Chondrocyte (in vitro differentiated cells): Measurements from ENCODE around the gene WIPF1. TPM values are rescaled to one million over a fixed set of nuclear protein-coding genes. Genes with fewer than 3 reads are reported as not detected.

Experiments
- DNase-seq: peaks from one replicate; pipeline ENCODE4 v3.0.0; 2021; ENCODE audit warnings: mixed read lengths, low spot score
- H3K27ac Mint-ChIP-seq: one replicate; pipeline ENCODE4 v1.8.0; 2021; ENCODE audit warnings: mild to moderate bottlenecking, moderate library complexity, mixed read lengths; ENCODE audit not compliant: unreplicated experiment
- H3K27me3 Mint-ChIP-seq: 2 replicates; pipeline ENCODE4 v1.8.0; 2021; ENCODE audit warnings: low read depth, mixed read lengths
- H3K36me3 Mint-ChIP-seq: 2 replicates; pipeline ENCODE4 v1.8.0; 2021; ENCODE audit warnings: low read depth, mixed read lengths
- H3K4me1 Mint-ChIP-seq: 2 replicates; pipeline ENCODE4 v1.8.0; 2021; ENCODE audit warnings: low read depth, mild to moderate bottlenecking, mixed read lengths
- H3K4me3 Mint-ChIP-seq: one replicate; pipeline ENCODE4 v1.8.0; 2021; ENCODE audit warnings: mild to moderate bottlenecking, moderate library complexity, mixed read lengths; ENCODE audit not compliant: unreplicated experiment
- H3K9me3 Mint-ChIP-seq: 2 replicates; pipeline ENCODE4 v1.8.0; 2021; ENCODE audit warnings: low read depth, mixed read lengths
- total RNA-seq: library from RNA; stranded (reverse); gene quantifications from 3 replicates; pipeline ENCODE4 v1.2.1, GENCODE V29; 2021
- TF ChIP-seq, protein P1 (sequence below): fragments of 200-600 bp; sonication (generic); IDR thresholded peaks from 2 replicates; pipeline ENCODE4 v1.5.0; 2021; ENCODE audit warnings: antibody characterized with exemption, mild to moderate bottlenecking, moderate library complexity

Gene WIPF1
- total RNA-seq, 1 donor from 2014 or later: 60.0 TPM

DNA sequence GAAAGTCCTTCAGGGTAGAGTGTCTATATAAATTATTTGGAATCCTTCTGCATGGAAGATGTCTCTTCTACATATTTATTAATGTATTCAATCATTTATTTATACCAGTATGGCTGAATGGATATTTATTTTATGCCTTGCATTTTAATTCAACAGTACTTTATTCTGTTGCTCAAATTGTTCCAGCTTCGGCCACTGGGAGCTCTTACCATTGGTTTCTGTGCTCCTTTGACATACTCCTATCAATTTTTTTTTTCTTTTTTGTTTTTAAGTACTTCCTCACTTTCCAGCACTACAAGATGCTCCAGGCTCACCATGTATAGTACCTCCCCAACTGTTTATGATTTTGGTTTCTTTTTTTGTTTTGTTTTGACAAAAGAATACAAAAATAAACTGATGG lies 39.4 kb upstream of the WIPF1 start:
- Mint-ChIP-seq H3K4me1 (peaks cover 72% of the 10 kb centered on the region), H3K27me3 (no peaks in the 10 kb centered on the region), H3K4me3 (no peak overlapping the region), H3K9me3 (peaks cover 14% of the 10 kb centered on the region), H3K36me3 (peaks cover 5% of the 10 kb centered on the region), H3K27ac (peak overlapping the region; percentile 81)
- TF ChIP-seq, protein P1, sequence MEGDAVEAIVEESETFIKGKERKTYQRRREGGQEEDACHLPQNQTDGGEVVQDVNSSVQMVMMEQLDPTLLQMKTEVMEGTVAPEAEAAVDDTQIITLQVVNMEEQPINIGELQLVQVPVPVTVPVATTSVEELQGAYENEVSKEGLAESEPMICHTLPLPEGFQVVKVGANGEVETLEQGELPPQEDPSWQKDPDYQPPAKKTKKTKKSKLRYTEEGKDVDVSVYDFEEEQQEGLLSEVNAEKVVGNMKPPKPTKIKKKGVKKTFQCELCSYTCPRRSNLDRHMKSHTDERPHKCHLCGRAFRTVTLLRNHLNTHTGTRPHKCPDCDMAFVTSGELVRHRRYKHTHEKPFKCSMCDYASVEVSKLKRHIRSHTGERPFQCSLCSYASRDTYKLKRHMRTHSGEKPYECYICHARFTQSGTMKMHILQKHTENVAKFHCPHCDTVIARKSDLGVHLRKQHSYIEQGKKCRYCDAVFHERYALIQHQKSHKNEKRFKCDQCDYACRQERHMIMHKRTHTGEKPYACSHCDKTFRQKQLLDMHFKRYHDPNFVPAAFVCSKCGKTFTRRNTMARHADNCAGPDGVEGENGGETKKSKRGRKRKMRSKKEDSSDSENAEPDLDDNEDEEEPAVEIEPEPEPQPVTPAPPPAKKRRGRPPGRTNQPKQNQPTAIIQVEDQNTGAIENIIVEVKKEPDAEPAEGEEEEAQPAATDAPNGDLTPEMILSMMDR: peak; percentile 42
- DNase-seq: no peak

DNA sequence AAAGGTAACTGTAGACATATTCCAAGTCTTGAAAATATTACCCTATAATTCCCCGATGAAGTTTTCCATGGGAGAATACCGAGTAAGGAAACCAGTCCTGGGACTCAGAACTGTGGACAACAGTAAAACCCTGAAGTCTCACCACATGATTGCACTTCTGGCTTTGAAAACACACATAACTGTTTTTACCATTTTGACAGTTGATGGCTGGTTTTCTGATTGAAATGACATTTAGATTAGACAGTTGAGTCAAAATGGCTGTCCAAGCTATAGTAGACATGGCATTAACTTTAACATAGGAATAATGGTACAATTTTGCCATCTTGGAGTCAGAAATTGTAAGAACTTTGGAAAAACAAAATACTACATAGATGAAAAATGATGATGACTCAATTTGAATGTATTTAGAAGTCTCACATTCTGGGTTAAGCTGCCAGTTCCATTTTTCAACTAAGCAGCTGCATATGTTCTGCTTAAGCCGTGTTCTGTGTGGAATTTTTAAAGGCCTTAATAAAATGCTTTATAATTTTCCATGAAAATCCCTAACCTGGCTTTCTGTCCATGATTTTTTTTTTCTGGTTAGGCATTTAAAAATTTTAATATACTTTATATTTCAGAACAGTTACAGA lies 38.3 kb upstream of the WIPF1 start:
- no peak overlapping the region for H3K4me3 Mint-ChIP-seq
- peak overlapping the region; percentile 81 for H3K27ac Mint-ChIP-seq
- H3K27me3 Mint-ChIP-seq: no peaks in the 10 kb centered on the region
- DNase-seq: no peak
- peaks cover 9% of the 10 kb centered on the region for H3K9me3 Mint-ChIP-seq
- peaks cover 5% of the 10 kb centered on the region for H3K36me3 Mint-ChIP-seq
- TF ChIP-seq, protein P1: no peak
- peaks cover 83% of the 10 kb centered on the region for H3K4me1 Mint-ChIP-seq

- Mint-ChIP-seq H3K9me3 (peaks cover 6% of the 10 kb centered on the region), H3K27ac (peak overlapping the region; percentile 81), H3K4me1 (peaks cover 91% of the 10 kb centered on the region), H3K27me3 (no peaks in the 10 kb centered on the region), H3K36me3 (peaks cover 2% of the 10 kb centered on the region), H3K4me3 (no peak overlapping the region)
- TF ChIP-seq, protein P1: no peak
- DNase-seq: no peak
Measured at GRCh38 chr2:174635015-174635593, 37.5 kb upstream of the WIPF1 start.

DNA sequence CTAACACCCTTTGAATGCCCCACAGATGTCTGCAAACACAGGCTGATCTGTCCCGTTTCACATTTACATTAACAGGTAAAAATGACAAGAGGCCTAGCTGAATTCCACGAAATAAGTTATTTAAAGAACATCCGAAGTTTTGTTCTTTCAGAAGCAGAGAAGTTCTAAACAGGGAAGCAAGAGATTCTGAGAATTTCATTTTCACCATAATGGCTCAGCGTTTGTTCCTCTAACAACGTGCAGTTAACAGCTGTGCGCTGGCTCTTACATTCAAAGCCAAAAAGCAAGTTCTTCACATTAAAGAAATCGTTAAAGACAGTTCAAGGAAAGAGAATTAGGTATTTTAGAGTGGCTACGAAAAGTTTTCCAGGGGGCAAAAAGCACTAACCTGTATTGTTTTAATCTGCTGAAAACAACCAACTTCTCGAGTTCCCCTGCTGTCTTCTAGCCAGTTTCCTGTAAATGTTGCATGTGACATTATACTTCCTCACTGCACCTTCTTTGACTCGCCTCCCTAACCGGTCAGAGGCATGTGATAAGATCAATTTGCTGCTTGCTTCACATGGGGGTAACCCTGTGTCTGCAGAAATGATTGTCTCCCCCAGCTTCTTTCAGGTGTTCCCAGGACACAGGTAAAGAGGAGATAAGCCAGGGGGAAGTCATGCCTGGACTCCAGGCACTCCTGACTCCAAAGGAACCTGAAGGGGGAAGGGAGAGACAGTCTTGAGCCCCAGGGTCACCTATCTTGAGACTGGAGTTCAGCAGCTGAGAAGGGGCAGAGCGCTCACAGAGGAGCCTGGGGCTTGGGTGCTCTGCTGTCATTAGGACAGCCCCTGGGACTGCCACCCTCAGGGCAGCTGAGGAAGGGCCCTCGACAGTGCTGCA lies 36.8 kb upstream of the WIPF1 start:
- peaks cover 91% of the 10 kb centered on the region for H3K4me1 Mint-ChIP-seq
- no peak for DNase-seq
- peaks cover 6% of the 10 kb centered on the region for H3K9me3 Mint-ChIP-seq
- TF ChIP-seq, protein P1: no peak
- no peak overlapping the region for H3K4me3 Mint-ChIP-seq
- H3K27me3 Mint-ChIP-seq: no peaks in the 10 kb centered on the region
- H3K36me3 Mint-ChIP-seq: peaks cover 2% of the 10 kb centered on the region
- no peak overlapping the region for H3K27ac Mint-ChIP-seq

DNA sequence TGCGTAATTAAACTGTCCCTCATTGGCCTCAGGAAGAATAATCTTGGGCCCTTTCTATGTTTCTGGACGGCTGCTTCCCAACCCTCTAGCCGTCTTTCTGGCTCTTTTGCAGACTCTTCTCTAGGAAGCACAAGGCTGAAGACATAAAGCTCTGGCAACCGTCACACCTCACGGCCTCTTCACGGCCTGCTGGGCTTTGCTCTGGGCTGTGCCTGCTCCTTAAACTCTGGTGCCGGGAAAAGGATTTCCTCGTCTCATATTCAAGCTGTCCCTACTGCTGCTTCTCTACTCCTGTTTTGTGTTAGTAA lies 36.0 kb upstream of the WIPF1 start:
- Mint-ChIP-seq H3K4me3 (no peak overlapping the region), H3K4me1 (peaks cover 86% of the 10 kb centered on the region)

More for the DNA sequence above, 36.0 kb upstream of the WIPF1 start:
- no peaks in the 10 kb centered on the region for H3K27me3 Mint-ChIP-seq
- H3K27ac Mint-ChIP-seq: peak overlapping the region; percentile 25
- no peaks in the 10 kb centered on the region for H3K36me3 Mint-ChIP-seq
- no peak for DNase-seq
- peaks cover 2% of the 10 kb centered on the region for H3K9me3 Mint-ChIP-seq
- TF ChIP-seq, protein P1: no peak
